ENCODE measurements around the gene IFNK. TPM values are rescaled to one million over a fixed set of nuclear protein-coding genes. Genes with fewer than 3 reads are reported as not detected.

IFNK gene
- total RNA-seq, 1 donor from 2014 or later, result not detected

DNA sequence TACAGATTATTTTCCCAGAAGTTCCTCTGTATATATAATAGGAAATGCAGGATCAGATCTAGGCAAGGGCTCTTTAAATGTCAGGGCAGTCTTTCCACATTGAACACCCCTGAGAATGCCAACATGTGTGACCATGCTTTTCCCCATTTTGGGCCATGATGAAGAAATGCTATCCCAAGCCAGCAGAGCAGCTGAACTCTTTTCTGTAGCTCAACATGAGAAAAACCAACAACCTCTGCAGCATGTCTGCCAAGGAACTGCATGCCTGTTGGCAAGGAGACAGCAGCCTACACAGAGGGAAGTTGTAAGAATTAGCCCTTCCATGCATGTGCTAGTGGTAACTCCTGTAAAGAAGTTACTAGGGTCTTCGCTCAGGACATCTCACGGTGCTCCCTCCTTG is 9.5 kb upstream of the IFNK start:
- no peak for DNase-seq

DNA sequence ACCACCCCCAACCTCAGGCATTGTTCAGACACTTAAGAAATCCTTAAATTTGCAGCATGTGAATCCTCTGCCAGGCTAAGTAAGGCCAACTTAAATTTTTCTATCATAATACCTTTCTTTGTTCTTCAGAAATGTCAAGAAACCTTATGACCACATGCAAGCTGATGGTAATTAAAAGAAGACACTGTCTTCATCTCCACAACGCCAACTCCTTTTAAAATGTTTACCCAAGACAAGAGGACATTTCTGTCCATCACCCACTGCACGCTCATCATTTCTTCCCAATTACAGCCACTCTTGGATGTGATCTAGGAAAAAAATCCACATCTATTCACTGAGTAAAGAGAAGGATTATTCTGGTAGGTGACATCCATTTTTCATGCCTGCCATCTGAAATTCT is 6.1 kb upstream of the IFNK start:
- no peak for DNase-seq

GRCh38 chr9:27518809-27519208 is 5.3 kb upstream of the IFNK start:
- no peak for DNase-seq

DNA sequence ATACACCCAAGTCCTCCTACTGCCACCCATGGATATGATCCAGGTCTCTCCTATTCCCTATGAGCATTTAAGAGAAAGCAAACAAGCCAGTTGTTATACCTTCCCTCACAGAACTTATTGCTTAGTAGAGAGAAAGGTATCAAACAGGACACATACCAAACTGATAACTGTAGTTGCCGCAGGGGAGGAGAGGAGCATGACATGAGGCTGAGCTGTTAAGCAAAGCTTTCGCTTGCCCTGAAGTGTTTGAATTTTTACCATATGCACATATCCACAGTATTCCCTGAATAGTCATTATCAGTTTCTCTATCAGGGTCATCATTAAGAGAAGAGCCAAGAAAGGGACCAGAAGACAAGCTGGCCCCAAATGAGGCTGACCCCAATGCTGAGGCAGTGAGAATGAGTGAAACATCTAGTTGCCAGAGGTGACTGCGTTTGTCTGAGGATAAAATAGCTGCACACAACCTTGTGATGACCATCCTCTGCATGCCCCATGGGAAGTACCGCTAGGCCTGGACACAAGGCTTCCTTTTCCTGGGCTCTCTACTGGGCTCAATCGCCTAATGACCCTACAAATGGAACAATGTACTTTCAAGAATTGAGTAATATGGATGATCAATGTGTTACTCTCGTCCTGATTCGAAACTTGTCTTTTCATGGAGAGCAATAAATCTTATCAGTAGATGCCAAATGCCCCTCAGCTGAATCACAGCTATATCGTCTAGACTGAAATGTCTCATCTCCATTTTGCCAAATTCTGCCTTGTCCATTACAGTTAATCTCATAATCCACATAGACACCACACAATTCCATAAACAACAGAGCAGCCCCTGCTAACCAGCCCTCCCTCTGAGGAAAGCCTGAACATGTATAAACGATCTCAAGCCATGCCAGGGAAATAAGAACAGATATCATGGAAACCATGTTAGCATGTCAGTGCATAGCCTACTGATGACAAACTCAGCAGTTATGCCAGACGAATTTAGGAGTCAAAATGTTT is 4.3 kb upstream of the IFNK start:
- no peak for DNase-seq

DNA sequence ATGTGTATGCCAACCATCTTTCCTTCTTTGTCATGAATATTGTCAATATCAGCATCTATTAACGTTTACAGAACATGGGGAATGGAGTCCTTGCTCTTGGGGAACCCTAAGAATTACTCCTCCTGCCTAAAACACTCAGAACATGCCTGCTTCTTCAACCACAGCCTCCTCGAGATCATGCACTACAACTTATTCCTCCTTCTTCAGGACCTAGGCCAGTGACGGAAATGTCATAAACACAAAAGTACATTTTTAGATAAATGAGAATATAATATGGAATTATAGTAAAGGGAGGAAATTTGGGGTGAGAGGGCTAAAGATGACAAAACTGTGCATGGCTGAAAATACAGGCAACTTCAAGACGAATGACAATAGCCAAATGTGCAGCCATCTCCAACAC is 3.1 kb upstream of the IFNK start:
- no peak for DNase-seq

GRCh38 chr9:27523141-27523540 is 949 bp upstream of the IFNK start:
- DNase-seq, result no peak

- no peak for DNase-seq
Measured at GRCh38 chr9:27527702-27528075, 3.6 kb downstream of the IFNK start.

DNA sequence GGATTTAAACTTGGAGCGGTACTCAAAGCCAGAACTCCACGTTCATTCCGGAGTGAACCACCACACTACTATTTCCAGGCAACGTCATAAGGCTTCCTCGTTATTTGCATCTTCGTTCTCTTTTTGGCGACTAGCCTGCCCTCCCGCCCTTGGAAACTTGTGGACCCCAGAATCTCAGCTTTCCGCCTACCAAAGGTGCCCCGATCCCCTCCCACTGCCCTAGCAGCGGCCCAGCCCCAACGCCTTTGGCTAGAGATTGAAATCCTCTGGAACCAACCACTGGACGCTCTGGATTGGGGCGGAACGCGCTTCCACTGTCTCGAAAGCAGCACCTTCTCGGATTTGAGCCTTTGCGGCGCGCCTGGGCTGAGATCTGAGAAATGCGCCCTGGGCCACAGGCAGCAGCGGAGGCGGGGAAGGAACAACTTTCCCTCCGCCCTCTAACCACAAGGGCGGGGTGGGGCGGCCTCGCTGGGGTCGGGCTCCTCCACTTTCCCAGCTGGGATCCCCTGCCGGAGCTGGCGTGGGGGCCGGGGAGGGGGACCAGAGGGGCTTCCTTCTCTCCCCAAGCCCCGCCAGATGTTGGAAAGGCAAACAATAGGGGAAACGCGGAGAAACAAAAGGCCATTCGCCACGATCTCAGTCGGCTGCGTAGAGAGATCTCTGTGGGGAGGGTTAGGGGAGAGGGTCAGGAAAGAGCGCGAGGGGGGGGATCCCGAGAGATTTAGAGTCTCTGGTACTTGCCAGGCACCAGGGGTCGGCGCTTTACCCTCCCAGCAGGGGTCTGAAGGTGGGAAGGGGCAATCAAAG is 4.2 kb downstream of the IFNK start:
- peak; percentile 65 for DNase-seq

DNA sequence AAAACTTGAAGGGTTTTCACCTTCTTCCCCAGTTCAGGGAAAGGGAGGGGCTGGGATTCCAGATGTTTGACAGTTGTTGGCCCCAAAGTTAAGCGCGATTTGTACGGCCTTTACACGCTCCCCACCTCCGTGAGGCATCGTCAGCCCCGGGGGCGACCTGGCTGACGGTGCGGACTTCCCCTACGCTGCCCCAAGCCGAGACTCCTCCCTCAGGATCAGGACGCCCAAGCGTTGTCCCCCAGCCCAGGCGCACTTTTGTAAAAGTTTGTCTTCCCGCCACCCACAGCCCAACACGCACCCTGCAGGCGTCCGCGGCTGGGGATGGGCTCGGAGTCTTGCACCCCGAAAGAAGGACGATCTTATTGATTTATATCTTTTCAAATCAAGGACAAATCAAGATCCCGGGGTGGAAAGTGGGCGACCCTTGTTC is 4.8 kb downstream of the IFNK start:
- DNase-seq, result no peak

GRCh38 chr9:27529316-27530278 is 5.5 kb downstream of the IFNK start, which contains the start of gene MOB3B:
MOB3B (minus strand) TSS chr9:27529814; CDS start chr9:27455550, 74,264 bp downstream.
- DNase-seq, result peak; percentile 80

GRCh38 chr9:27530915-27531755 is 7.0 kb downstream of the IFNK start:
- DNase-seq, result no peak

DNA sequence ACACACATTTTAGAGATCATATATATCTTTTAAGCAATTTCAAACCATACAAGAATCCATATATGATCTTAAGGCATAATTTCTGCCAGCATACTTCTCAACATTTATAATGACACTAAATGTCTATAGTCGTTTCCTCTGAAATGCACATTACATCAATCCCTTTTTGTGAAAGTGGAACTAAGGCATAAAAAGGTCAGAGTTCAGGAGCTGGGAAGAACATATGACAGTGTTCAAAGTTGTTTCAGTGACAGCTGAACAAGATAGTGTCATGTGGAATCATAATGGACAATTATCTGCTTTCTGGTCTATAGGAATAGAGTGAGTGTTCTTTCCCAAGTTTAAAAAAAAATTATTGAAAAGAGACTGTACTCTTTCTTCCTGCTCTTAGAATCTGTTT is 8.0 kb downstream of the IFNK start:
- DNase-seq, result no peak

DNA sequence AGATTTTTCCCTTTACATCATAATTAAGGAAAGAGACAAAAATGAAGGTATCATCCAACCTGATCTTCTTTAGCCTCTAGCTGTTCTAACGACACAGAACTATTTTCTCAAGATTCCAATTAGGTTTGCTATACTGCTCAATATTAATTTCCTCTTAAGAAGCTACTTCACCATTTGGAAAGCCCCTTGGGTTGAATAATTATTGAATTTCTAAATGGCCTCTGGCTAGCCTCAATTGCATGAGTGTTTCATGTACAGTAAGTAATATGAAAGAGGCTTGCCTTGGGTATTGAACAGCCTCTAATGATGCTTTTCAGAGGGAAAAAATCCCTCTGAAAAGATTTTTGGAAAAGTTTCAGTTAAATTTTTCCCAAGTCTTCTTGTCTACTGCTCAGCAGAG is 9.2 kb downstream of the IFNK start:
- no peak for DNase-seq

DNA sequence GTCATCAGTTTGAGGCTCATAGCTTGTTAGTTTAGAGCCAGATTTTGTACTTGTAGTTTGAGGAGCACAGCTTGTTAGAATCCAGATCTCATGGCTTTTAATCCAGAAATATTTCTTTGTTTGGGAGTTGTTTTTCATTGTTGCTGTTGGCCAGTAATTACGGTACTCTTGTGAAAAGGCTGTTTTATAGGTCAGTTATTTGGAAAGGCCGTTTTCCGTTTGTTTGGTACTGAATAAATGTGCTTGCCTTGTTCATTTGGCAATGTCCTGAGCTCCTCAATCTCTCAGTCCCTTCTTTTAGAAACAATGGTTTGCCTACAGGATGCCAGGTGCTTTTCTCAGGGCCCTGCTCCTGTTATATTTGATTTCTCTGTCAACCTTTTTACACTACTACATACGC is 10.0 kb downstream of the IFNK start:
- no peak for DNase-seq

DNA sequence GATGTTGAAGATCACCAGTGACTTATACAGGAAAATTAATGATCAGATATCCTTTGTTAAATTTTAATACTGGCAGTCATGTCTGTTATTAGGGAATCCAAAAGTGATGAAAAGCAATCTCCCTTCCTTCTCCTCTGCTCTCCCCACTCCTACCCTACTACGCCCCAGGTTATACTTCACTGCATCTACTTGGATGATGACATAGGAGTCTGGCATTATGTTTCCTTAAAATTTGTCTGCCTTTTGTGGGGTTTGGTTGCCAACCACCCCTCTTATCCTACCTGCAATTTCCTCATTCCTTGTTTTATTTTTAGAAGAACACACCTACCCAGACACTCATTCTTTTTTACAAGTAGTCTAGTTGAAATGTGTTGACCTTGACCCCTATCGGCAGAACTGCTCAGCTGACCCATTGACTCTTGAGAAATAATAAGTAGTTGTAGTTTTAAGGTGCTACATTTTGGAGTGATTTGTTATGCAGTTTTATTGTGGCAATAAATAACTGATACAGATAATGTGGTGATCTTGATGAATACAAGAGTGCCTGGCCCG is 10.6 kb downstream of the IFNK start:
- no peak for DNase-seq

GRCh38 chr9:27535701-27536118 is 11.6 kb downstream of the IFNK start:
- no peak for DNase-seq

DNA sequence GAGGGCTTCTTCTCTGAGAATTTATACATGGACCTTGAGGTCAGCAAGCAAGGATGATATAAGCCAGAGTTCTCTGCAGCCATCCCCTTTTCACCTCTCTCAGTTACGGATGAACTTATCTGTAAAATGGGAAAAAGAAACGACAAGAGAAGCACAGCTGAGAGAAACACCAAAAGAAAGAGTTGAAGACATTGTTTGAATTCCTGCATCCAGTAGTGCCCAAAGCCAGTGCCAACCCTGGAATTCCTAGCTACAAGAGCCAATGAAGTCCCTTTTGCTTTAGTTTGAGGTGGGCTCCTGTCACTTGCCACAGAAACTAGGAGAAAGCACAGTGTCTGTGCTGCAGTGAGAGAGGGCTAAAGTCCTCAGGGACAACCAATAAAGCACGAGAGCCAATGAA is 12.1 kb downstream of the IFNK start:
- no peak for DNase-seq

DNA sequence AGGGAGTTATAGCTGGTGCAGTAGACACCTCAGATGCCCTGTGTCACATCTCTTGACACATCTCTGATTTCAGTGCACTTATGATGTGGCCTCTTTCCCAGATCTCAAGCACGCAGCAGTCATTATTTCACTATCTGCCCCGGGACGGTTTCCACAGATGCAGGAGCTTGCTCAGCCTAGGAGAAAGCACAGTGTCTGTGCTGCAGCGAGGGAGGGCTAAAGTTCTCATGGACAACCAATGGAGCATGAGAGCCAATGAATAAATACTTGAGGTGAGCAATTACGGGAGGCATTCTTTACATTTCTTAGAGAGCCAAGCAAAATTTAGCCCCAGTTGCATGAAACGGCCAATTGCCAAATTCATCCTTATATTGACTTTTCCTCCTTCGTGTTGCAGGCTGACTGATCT is 12.9 kb downstream of the IFNK start:
- no peak for DNase-seq

DNA sequence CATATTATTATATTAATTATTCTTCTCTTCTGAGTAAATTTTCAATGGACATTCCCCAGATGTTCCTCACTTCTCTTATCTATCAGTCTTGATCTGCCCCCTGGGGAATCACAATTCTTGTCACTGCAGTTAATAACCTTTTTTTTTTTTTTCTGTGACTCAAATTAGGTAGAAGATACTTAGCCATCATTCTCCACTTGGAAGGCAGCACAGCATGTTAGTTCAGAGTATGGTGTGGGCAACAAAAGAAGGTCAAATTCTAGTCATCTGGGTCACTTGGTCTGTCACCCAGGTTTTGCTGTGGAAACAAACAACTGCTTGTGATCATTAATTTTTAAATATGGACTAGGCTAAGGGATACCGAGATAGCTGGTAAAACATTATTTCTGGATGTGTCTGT is 13.7 kb downstream of the IFNK start:
- no peak for DNase-seq

DNA sequence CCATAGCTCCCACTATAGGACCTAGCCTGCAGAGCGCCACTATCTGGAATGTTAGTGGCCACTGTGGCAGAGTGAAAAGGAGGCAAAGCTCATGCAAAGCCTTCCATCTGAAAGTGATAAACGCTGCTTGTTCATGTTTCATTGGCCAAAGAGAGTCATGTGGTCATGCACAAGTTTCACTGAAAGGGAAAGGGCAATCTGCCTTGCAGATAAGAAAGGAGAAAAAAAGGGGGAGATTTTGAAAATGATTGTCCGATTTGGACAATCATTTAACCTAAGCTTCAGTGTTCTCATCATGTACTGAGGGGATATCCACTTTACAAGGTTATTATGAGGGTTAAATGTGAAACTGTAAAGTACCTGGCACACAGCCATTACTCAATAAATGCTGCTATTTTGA is 14.6 kb downstream of the IFNK start:
- no peak for DNase-seq
